GM12873 (cell line): Measurements from ENCODE around the gene ABCG1.

ENCODE experiments used
- TF ChIP-seq, protein P1 (sequence below): IDR thresholded peaks from 2 replicates; pipeline ENCODE4 v1.5.1; 2012; ENCODE audit warnings: low read depth, mild to moderate bottlenecking, moderate library complexity, low read length, control low read depth; ENCODE audit not compliant: insufficient read depth; ENCODE audit errors: missing control alignments

ABCG1 gene

DNA sequence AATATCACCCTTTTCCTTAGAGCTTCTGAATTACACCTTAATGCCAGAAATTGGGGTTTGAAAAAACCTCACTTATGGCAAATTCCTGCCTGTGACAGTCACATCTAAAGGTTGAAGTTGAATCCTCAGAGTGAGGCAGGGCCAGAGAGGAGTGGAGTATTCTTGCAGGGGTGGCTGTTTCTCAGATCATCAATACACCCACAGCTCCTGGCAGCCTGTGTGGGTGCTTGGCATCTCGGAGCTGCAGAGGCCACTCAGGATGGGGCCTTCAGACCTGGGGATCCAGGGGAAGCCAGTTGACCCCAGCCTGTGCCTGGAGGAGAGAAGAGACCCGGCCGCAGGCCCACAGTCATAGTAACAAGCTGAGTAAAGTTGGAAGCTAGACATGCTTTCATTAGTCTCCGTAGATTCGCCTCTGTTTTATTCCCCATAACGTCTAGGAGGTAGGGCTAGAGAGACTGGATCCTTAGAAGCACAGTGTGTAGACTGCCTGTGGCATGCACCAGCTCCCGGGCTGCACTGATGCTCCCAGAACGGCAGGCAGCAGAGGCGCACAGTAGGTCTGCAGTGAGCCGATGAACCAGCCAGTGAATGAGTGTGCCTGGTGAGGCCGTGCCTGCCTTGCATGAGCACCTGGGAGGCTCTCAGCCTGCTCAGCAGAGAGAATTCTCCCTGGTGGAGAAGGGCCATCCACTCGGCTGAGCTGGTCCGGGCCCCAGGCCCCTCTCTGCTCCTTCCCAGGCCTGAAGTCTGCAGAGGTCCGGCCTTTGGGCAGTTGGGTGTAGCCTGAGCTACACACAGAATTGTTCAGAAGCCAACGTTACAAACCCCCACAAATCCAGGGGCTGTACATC, 53.4 kb downstream of the ABCG1 start:
- TF ChIP-seq, protein P1, sequence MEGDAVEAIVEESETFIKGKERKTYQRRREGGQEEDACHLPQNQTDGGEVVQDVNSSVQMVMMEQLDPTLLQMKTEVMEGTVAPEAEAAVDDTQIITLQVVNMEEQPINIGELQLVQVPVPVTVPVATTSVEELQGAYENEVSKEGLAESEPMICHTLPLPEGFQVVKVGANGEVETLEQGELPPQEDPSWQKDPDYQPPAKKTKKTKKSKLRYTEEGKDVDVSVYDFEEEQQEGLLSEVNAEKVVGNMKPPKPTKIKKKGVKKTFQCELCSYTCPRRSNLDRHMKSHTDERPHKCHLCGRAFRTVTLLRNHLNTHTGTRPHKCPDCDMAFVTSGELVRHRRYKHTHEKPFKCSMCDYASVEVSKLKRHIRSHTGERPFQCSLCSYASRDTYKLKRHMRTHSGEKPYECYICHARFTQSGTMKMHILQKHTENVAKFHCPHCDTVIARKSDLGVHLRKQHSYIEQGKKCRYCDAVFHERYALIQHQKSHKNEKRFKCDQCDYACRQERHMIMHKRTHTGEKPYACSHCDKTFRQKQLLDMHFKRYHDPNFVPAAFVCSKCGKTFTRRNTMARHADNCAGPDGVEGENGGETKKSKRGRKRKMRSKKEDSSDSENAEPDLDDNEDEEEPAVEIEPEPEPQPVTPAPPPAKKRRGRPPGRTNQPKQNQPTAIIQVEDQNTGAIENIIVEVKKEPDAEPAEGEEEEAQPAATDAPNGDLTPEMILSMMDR, result no peak

DNA sequence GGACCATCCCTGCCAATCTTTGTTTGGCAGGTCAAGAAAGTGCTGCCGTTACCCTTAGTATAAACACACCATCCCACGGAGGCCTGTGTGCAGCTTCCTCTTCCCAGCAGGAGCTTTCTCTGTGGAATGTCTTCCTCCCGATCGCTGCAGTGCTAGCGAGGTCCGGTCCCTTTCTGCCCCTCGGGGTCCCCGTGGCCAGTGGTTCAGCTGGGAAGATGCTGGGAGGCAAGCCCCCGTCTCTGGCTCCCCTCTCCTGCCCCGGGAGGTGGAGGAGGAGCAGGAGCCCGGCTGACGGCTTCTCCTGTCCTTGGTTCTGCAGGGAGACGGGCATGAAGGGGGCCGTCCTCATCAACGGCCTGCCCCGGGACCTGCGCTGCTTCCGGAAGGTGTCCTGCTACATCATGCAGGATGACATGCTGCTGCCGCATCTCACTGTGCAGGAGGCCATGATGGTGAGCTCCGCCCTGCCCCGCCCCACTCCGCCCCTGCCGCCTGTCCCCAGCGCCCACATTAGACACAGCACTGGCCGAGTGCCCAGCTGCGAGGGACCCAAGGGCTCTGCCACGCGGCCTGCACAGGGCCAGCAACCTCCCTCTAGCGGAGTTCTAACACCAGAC, 54.2 kb downstream of the ABCG1 start:
- TF ChIP-seq, protein P1, result no peak

DNA sequence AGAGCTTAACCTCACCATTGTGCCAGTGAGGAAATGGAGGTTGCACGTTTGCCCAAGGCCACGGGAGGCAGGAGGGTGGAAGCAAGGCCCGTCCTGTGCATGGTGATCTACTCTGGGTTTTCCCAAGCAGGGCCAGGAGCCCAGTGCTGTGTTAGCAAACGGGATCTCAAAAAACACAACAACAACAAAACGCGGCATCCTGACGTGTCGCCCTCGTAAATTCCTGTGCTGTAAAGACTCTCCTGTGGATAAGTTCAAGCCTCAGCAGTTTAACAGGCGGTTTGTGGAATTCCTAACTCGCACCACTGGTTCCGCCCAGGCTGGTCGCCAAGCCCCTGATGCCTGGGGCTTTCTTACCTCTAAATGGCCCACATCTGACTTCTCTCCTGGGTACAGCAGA, 57.1 kb downstream of the ABCG1 start:
- TF ChIP-seq, protein P1, result no peak

DNA sequence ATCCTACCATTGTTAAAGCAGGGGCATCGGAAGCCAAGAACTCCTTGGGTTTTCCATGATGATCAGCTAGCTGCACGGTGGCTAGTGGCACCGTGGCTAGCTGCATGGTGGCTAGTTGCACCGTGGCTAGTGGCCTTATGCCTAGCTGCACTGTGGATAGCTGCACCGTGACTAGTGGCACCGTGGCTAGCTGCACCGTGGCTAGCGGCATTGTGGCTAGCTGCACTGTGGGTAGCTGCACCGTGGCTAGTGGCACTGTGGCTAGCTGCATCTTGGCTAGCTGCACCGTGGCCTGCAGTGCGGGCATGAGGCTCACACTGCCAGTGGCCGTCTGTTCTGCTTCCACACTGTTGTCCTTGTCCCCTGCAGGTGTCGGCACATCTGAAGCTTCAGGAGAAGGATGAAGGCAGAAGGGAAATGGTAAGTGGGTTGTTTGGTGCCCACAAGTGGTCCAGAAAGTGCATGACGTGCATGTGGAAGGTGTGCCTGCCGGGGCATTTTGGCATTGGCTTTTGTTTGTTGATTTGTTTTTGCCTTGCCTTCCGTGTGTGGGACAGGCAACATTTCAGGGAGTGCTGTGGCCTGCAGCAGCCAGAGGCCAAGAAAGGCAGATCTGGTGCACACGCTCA, 57.7 kb downstream of the ABCG1 start:
- TF ChIP-seq, protein P1, result no peak

DNA sequence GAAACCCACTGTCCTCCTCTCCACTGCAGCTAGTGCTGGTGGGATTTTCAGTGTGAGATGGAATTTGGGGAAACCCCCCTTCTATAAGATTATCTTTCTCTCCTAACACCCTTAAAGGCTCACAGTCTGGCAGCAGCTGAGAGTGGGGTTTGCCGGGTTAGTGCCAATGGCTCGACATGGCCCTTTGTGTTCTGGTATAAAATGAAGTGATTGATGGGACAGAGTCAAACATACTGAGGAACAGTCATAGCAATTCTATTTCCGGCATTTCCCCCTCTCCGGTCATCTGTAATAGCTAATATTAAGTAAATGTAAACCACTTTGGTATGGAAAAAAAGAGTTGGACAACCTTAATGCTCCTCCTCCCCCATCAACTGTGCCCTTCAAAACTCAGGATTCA, 58.7 kb downstream of the ABCG1 start:
- TF ChIP-seq, protein P1, result no peak

DNA sequence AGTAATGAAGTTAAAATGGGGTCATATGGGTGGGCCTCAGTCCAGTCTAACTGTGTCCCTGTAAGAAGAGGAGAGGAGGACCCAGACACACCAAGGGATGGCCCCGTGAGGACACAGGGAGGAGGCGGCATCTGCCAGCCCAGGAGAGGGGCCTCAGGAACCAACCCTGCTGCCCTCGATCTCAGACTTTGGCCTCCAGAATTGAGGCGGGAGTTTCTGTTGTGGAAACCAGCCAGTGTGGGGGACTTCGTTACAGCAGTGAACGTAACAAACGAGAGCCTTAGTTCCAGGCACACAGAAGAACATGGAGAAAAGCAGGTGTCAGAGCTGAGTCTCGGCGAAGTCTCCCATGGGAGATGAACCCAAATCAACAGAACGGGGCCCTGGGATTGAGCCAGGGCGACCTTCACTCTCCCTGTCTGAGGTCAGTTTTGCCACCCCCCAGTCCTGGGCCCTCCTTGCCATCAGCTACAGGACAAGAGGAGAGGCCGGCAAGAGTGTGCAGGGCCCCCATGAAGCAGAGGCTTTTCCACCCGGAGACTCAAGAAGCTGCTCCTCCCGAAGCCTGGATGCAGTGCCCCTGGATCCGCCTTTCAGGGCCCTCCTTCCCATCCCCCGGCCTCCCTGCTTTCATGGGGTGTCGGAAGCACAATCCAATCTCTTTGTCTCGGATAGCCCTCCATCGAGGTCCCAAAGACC, 59.7 kb downstream of the ABCG1 start:
- TF ChIP-seq, protein P1, result no peak
